DOHH2 (cell line): ENCODE measurements around the gene SORBS1.

Experiments
- EZH2phosphoT487 ChIP-seq: fragments of 200-600 bp; sonication (generic); IDR thresholded peaks from 2 replicates; pipeline ENCODE4 v1.6.1; 2017; ENCODE audit warnings: borderline replicate concordance, mild to moderate bottlenecking, antibody characterized with exemption, low read length, moderate library complexity, mixed read lengths
- TF ChIP-seq, protein P1 (sequence below): fragments of 200-600 bp; sonication (generic); IDR thresholded peaks from one replicate; pipeline ENCODE4 v1.5.1; 2014; ENCODE audit warnings: antibody characterized with exemption, mild to moderate bottlenecking, low read depth, low read length; ENCODE audit not compliant: poor library complexity, severe bottlenecking

- TF ChIP-seq, protein P1, sequence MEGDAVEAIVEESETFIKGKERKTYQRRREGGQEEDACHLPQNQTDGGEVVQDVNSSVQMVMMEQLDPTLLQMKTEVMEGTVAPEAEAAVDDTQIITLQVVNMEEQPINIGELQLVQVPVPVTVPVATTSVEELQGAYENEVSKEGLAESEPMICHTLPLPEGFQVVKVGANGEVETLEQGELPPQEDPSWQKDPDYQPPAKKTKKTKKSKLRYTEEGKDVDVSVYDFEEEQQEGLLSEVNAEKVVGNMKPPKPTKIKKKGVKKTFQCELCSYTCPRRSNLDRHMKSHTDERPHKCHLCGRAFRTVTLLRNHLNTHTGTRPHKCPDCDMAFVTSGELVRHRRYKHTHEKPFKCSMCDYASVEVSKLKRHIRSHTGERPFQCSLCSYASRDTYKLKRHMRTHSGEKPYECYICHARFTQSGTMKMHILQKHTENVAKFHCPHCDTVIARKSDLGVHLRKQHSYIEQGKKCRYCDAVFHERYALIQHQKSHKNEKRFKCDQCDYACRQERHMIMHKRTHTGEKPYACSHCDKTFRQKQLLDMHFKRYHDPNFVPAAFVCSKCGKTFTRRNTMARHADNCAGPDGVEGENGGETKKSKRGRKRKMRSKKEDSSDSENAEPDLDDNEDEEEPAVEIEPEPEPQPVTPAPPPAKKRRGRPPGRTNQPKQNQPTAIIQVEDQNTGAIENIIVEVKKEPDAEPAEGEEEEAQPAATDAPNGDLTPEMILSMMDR, result no peak
- no peak for TF ChIP-seq EZH2phosphoT487
These were observed 276.4 kb downstream of the SORBS1 start for GRCh38 chr10:95284807-95285206.
